MM.1S (cell line): ENCODE data around the gene RPL6.
"Not testable (repeated sequence)": the region's sequence is repeated elsewhere in the genome, so short reads cannot be mapped to it uniquely, and the experiment has no call there.

Experiments used
- DNase-seq: peaks from one replicate; pipeline ENCODE4 v3.0.0-alpha.2; 2015
- H2AFZ ChIP-seq: fragments of 300-600 bp; sonication (generic); 2 replicates; pipeline ENCODE4 v1.6.0; 2016; ENCODE audit warnings: antibody characterized with exemption, low read length
- H3F3A ChIP-seq: fragments of 300-600 bp; sonication (generic); 2 replicates; pipeline ENCODE4 v1.6.1; 2016; ENCODE audit warnings: mild to moderate bottlenecking, antibody characterized with exemption, low read length, moderate library complexity, mixed read lengths; ENCODE audit not compliant: insufficient read depth
- H3K27ac ChIP-seq: fragments of 300-600 bp; sonication (generic); 2 replicates; pipeline ENCODE4 v1.5.1; 2016; ENCODE audit warnings: mild to moderate bottlenecking, low read length
- H3K27me3 ChIP-seq: fragments of 300-600 bp; sonication (generic); replicated peaks from 2 replicates; pipeline ENCODE4 v1.6.0; 2016; ENCODE audit warnings: low read length; ENCODE audit not compliant: insufficient read depth
- H3K36me3 ChIP-seq: fragments of 300-600 bp; sonication (generic); replicated peaks from 2 replicates; pipeline ENCODE4 v1.6.1; 2016; ENCODE audit warnings: mild to moderate bottlenecking, low read length, mixed read lengths; ENCODE audit not compliant: insufficient read depth
- H3K4me1 ChIP-seq: fragments of 300-600 bp; sonication (generic); 2 replicates; pipeline ENCODE4 v1.6.1; 2016; ENCODE audit warnings: low read length, mixed read lengths
- H3K4me2 ChIP-seq: fragments of 300-600 bp; sonication (generic); 2 replicates; pipeline ENCODE4 v1.6.0; 2016; ENCODE audit warnings: low read depth, low read length
- H3K4me3 ChIP-seq: fragments of 300-600 bp; sonication (generic); 2 replicates; pipeline ENCODE4 v1.5.1; 2016; ENCODE audit warnings: low read length, mixed read lengths
- H3K79me2 ChIP-seq: fragments of 300-600 bp; sonication (generic); 2 replicates; pipeline ENCODE4 v1.6.1; 2016; ENCODE audit warnings: mixed run types, low read length, mixed read lengths
- H3K9ac ChIP-seq: fragments of 300-600 bp; sonication (generic); 2 replicates; pipeline ENCODE4 v1.6.1; 2016; ENCODE audit warnings: low read length, mixed read lengths
- H3K9me2 ChIP-seq: fragments of 300-600 bp; sonication (generic); replicated peaks from 2 replicates; pipeline ENCODE4 v1.6.1; 2016; ENCODE audit warnings: mild to moderate bottlenecking, low read length, mixed read lengths; ENCODE audit not compliant: insufficient read depth
- H3K9me3 ChIP-seq: fragments of 300-600 bp; sonication (generic); replicated peaks from 2 replicates; pipeline ENCODE4 v1.6.1; 2016; ENCODE audit warnings: mild to moderate bottlenecking, low read length, mixed read lengths; ENCODE audit not compliant: insufficient read depth
- H4K20me1 ChIP-seq: fragments of 300-600 bp; sonication (generic); 2 replicates; pipeline ENCODE4 v1.6.1; 2016; ENCODE audit warnings: mild to moderate bottlenecking, low read length, moderate library complexity, mixed read lengths; ENCODE audit not compliant: insufficient read depth
- CTCF ChIP-seq: fragments of 300-600 bp; sonication (generic); IDR thresholded peaks from 2 replicates; pipeline ENCODE4 v1.5.1; 2016; ENCODE audit warnings: antibody characterized with exemption, low read length, mixed read lengths
- EZH2 ChIP-seq: fragments of 300-600 bp; sonication (generic); optimal IDR thresholded peaks from 2 replicates; pipeline ENCODE3; 2017; ENCODE audit warnings: low read depth, mild to moderate bottlenecking, antibody characterized with exemption, low read length, mixed read lengths
- EZH2phosphoT487 ChIP-seq: fragments of 300-600 bp; sonication (generic); IDR thresholded peaks from 2 replicates; pipeline ENCODE4 v1.6.1; 2018; ENCODE audit warnings: antibody characterized with exemption, low read length

The RPL6 gene

GRCh38 chr12:112393328-112393727 is 16.1 kb downstream of the RPL6 start:
- Histone ChIP-seq H2AFZ (no peak overlapping the region), H3K27me3 (no peaks in the 10 kb centered on the region), H3K36me3 (no peaks in the 10 kb centered on the region), H3K4me1 (no peaks in the 10 kb centered on the region), H3K9me2 (no peaks in the 10 kb centered on the region), H4K20me1 (no peaks in the 10 kb centered on the region), H3K4me2 (no peak overlapping the region), H3K9ac (no peak overlapping the region), H3K9me3 (no peaks in the 10 kb centered on the region), H3F3A (no peaks in the 10 kb centered on the region), H3K27ac (no peak overlapping the region), H3K79me2 (no peaks in the 10 kb centered on the region), H3K4me3 (no peak overlapping the region)
- TF ChIP-seq EZH2 (no peak), EZH2phosphoT487 (no peak), CTCF (no peak)
- no peak for DNase-seq

- not testable (repeated sequence) for H3F3A ChIP-seq, H3K4me1 ChIP-seq, H4K20me1 ChIP-seq, H3K27ac ChIP-seq, H3K9me3 ChIP-seq, H3K4me3 ChIP-seq, H2AFZ ChIP-seq, H3K27me3 ChIP-seq, H3K9ac ChIP-seq, H3K9me2 ChIP-seq, H3K36me3 ChIP-seq, H3K79me2 ChIP-seq, DNase-seq, H3K4me2 ChIP-seq
Observed at GRCh38 chr12:112389922-112390654, 19.3 kb downstream of the RPL6 start.

- no peak for DNase-seq
- no peak overlapping the region for H3K27ac ChIP-seq
- no peaks in the 10 kb centered on the region for H3K9me2 ChIP-seq
- H3K9ac ChIP-seq = no peak overlapping the region
- H2AFZ ChIP-seq = no peak overlapping the region
- no peaks in the 10 kb centered on the region for H3K79me2 ChIP-seq
- no peaks in the 10 kb centered on the region for H4K20me1 ChIP-seq
- no peak overlapping the region for H3K4me2 ChIP-seq
- TF ChIP-seq EZH2phosphoT487 = no peak
- no peak for TF ChIP-seq EZH2
- no peak for TF ChIP-seq CTCF
- no peaks in the 10 kb centered on the region for H3K4me1 ChIP-seq
- H3F3A ChIP-seq = no peaks in the 10 kb centered on the region
- H3K36me3 ChIP-seq = no peaks in the 10 kb centered on the region
- H3K9me3 ChIP-seq = no peaks in the 10 kb centered on the region
- no peak overlapping the region for H3K4me3 ChIP-seq
- no peaks in the 10 kb centered on the region for H3K27me3 ChIP-seq
Observed at GRCh38 chr12:112389228-112389627, 20.2 kb downstream of the RPL6 start.

- Histone ChIP-seq H3K36me3 (no peaks in the 10 kb centered on the region), H3K4me3 (no peak overlapping the region), H2AFZ (no peak overlapping the region), H3K9me2 (no peaks in the 10 kb centered on the region), H3K9me3 (no peaks in the 10 kb centered on the region), H3F3A (no peaks in the 10 kb centered on the region), H3K9ac (no peak overlapping the region), H3K27ac (no peak overlapping the region), H3K27me3 (no peaks in the 10 kb centered on the region), H4K20me1 (no peaks in the 10 kb centered on the region), H3K4me2 (no peak overlapping the region), H3K79me2 (no peaks in the 10 kb centered on the region), H3K4me1 (no peaks in the 10 kb centered on the region)
- TF ChIP-seq EZH2 (no peak), EZH2phosphoT487 (no peak), CTCF (no peak)
- DNase-seq = no peak
Observed at GRCh38 chr12:112386726-112387125, 22.7 kb downstream of the RPL6 start.
